GM18907 (cell line): Measurements from ENCODE around the gene C1orf53.
"Not testable (repeated sequence)": the region's sequence is repeated elsewhere in the genome, so short reads cannot be mapped to it uniquely, and the experiment has no call there.

Experiments
- ATAC-seq: cut with Tn5 transposase; IDR thresholded peaks from one replicate; pipeline ENCODE4 v1.9.1; 2021; ENCODE audit warnings: mild to moderate bottlenecking, moderate library complexity; ENCODE audit not compliant: unreplicated experiment

The C1orf53 gene

GRCh38 chr1:197902454-197903195, at the start of gene C1orf53:
Gene C1orf53 (plus strand): TSS chr1:197902630. CDS start chr1:197902650, 20 bp downstream.
- peak; percentile 98 for ATAC-seq

- not testable (repeated sequence) for ATAC-seq
Observed at GRCh38 chr1:197855751-197856150, 46.7 kb upstream of the C1orf53 start.

GRCh38 chr1:197857477-197857876, 45.0 kb upstream of the C1orf53 start:
- ATAC-seq: no peak

GRCh38 chr1:197859024-197859423, 43.4 kb upstream of the C1orf53 start:
- no peak for ATAC-seq

GRCh38 chr1:197862221-197862620, 40.2 kb upstream of the C1orf53 start:
- no peak for ATAC-seq

GRCh38 chr1:197862671-197863070, 39.8 kb upstream of the C1orf53 start:
- peak; percentile 53 for ATAC-seq

- ATAC-seq: no peak
Observed at GRCh38 chr1:197865809-197866208, 36.6 kb upstream of the C1orf53 start.

- no peak for ATAC-seq
Observed at GRCh38 chr1:197868751-197869489, 33.5 kb upstream of the C1orf53 start.

GRCh38 chr1:197869490-197870077, 32.8 kb upstream of the C1orf53 start:
- no peak for ATAC-seq

GRCh38 chr1:197876894-197877293, 25.5 kb upstream of the C1orf53 start:
- no peak for ATAC-seq

- not testable (repeated sequence) for ATAC-seq
Observed at GRCh38 chr1:197880385-197880784, 22.0 kb upstream of the C1orf53 start.

GRCh38 chr1:197882241-197882640, 20.2 kb upstream of the C1orf53 start:
- not testable (repeated sequence) for ATAC-seq

- ATAC-seq: no peak
Observed at GRCh38 chr1:197884173-197884572, 18.3 kb upstream of the C1orf53 start.

GRCh38 chr1:197890936-197891335, 11.5 kb upstream of the C1orf53 start:
- ATAC-seq: no peak

- ATAC-seq: no peak
Observed at GRCh38 chr1:197892684-197893083, 9.7 kb upstream of the C1orf53 start.

- no peak for ATAC-seq
Observed at GRCh38 chr1:197896301-197896700, 6.1 kb upstream of the C1orf53 start.

- no peak for ATAC-seq
Observed at GRCh38 chr1:197899037-197899436, 3.4 kb upstream of the C1orf53 start.

GRCh38 chr1:197902131-197902453, 338 bp upstream of the C1orf53 start:
- no peak for ATAC-seq

- ATAC-seq: no peak
Observed at GRCh38 chr1:197903196-197903514, 725 bp downstream of the C1orf53 start.

- no peak for ATAC-seq
Observed at GRCh38 chr1:197904126-197904787, 1.8 kb downstream of the C1orf53 start.

- ATAC-seq: no peak
Observed at GRCh38 chr1:197905699-197906351, 3.4 kb downstream of the C1orf53 start.
